HepG2 (cell line): Measurements from ENCODE around the gene ENSA. TPM values are rescaled to one million over a fixed set of nuclear protein-coding genes. Genes with fewer than 3 reads are reported as not detected.
A peak's percentile ranks its signal among the peaks of the same experiment; 100 is the strongest.

Source experiments
- ATF7 ChIP-seq, 2 experiments: fragments of 450-650 bp in 1 of 2; sonication (generic) in 1 of 2; formaldehyde crosslinking in 1 of 2; IDR thresholded peaks; 2 replicates each; pipeline versions ENCODE4 v1.4.0 to v1.6.1; 2016 to 2020; ENCODE audit warnings: antibody characterized with exemption in 1 of 2, mild to moderate bottlenecking in 1 of 2, missing genetic modification reagents in 1 of 2
- HNRNPLL ChIP-seq: fragments of 200-400 bp; formaldehyde crosslinking; IDR thresholded peaks from 2 replicates; pipeline ENCODE4 v1.6.1; 2017; ENCODE audit warnings: mild to moderate bottlenecking, low read depth, low read length; ENCODE audit not compliant: poor library complexity, severe bottlenecking
- KDM1A ChIP-seq: IDR thresholded peaks from 2 replicates; pipeline ENCODE4 v1.6.1; 2016; ENCODE audit warnings: missing compliant biosample characterization
- KLF6 ChIP-seq: IDR thresholded peaks from 2 replicates; pipeline ENCODE4 v1.8.0; 2016; ENCODE audit warnings: missing biosample characterization, missing genetic modification reagents
- MTA3 ChIP-seq: sonication (generic); formaldehyde crosslinking; IDR thresholded peaks from 2 replicates; pipeline ENCODE4 v1.4.0; 2020; ENCODE audit warnings: missing genetic modification reagents
- ONECUT2 ChIP-seq: sonication (generic); formaldehyde crosslinking; IDR thresholded peaks from 2 replicates; pipeline ENCODE4 v1.4.0; 2020; ENCODE audit warnings: missing genetic modification reagents
- SPEN ChIP-seq: sonication (generic); formaldehyde crosslinking; IDR thresholded peaks from 2 replicates; pipeline ENCODE4 v1.5.1; 2020; ENCODE audit warnings: low read depth, mild to moderate bottlenecking, missing genetic modification reagents
- ZNF382 ChIP-seq: sonication (generic); formaldehyde crosslinking; IDR thresholded peaks from 2 replicates; pipeline ENCODE4 v1.5.0; 2020; ENCODE audit warnings: missing genetic modification reagents, mild to moderate bottlenecking, borderline replicate concordance
- ZNF614 ChIP-seq: IDR thresholded peaks from 2 replicates; pipeline ENCODE4 v1.6.1; 2018; ENCODE audit warnings: missing biosample characterization, missing genetic modification reagents, inconsistent platforms, borderline replicate concordance
- ZNF703 ChIP-seq: sonication (generic); formaldehyde crosslinking; IDR thresholded peaks from 2 replicates; pipeline ENCODE4 v1.5.1; 2020; ENCODE audit warnings: missing genetic modification reagents, mild to moderate bottlenecking, moderate library complexity, borderline replicate concordance
- polyA plus RNA-seq, 8 experiments: library from polyadenylated mRNA; depleted of rRNA in 3 of 8; stranded (reverse) in 7 of 8; unstranded in 1 of 8; fragments of >200 nt; fragmentation: Illumina TruSeq in 4 of 8; extraction: Trizol in 4 of 8; gene quantifications; 2 replicates each; pipeline versions ENCODE4 v1.2.1 to v1.2.3, GENCODE V29; 2011 to 2016; ENCODE audit warnings: low read depth in 4 of 8, missing spikeins in 1 of 8, mixed read lengths in 1 of 8; ENCODE audit not compliant: insufficient read depth in 1 of 8
- total RNA-seq, 5 experiments: library from RNA; depleted of rRNA; stranded (reverse); fragments of >200 nt; fragmentation: Illumina TruSeq; extraction: Trizol; gene quantifications; 2 replicates each; pipeline ENCODE4 v1.2.3, GENCODE V29; 2016; ENCODE audit warnings: low read depth in 1 of 5
- TF ChIP-seq, protein P1 (sequence below): IDR thresholded peaks from 2 replicates; pipeline ENCODE4 v1.4.0; 2020; ENCODE audit warnings: mild to moderate bottlenecking, missing genetic modification reagents
- TF ChIP-seq, protein P2 (sequence below): sonication (generic); formaldehyde crosslinking; IDR thresholded peaks from 2 replicates; pipeline ENCODE4 v1.9.0; 2021; ENCODE audit warnings: missing genetic modification reagents, mild to moderate bottlenecking, borderline replicate concordance
- TF ChIP-seq, protein P3 (sequence below): sonication (generic); formaldehyde crosslinking; IDR thresholded peaks from 2 replicates; pipeline ENCODE4 v1.9.0; 2021; ENCODE audit warnings: mild to moderate bottlenecking, missing genetic modification reagents

ENSA gene
- total and polyA plus RNA-seq, 2 of the 13 experiments (the other 11 are each of a cell fraction or from before 2014, with no cell fraction given), result 54.5 to 111 TPM

DNA sequence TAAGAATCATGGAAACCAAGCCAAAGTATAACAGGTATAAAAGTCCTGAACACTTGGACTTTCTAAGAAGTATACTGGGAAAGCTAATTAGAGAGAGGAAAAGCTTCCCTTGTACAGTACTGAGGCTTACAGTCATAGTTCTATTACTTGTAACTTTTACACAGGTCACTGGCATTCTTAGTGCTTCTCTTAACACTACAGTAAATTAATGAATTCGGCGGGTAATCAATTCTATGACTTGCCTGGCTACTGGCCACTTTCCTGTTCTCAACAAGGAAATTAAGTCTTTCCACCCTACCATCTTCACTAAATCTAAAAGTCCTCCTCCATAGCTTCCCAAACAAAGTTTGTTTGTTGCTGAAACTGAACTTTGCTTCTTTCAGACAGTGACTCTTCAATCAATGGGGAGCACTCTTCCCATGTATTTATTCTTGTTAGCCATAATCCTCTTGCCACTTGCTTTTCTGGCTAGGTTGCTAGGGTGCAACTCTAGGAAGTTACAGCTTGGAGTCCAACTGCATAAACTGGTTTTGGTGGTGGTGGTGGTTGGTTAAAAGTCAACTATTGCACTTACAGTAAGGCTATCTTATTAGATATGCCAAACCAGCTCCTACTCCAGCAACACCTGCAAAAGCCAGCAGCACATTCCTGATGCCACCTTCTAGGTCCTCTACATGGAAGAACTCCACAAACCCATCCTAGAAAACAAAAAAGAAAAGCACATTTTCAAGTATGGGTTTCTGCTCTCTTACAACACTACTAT, 52.4 kb downstream of the ENSA start (continued):
- TF ChIP-seq ZNF614 (CRISPR knock-in tag) (no peak), MTA3 (CRISPR knock-in tag) (no peak), KLF6 (CRISPR knock-in tag) (no peak), HNRNPLL (no peak), ZNF703 (CRISPR knock-in tag) (no peak), SPEN (CRISPR knock-in tag) (no peak), KDM1A (no peak), ZNF382 (no peak), ATF7 (IDR thresholded peaks at IDR 0.05) (no peak), ATF7 (CRISPR knock-in tag; IDR thresholded peaks at IDR 0.05) (no peak), ONECUT2 (CRISPR knock-in tag) (0 out of 2 replicates have a peak, but pooled peaks have one; percentile 41)
- TF ChIP-seq, protein P1, sequence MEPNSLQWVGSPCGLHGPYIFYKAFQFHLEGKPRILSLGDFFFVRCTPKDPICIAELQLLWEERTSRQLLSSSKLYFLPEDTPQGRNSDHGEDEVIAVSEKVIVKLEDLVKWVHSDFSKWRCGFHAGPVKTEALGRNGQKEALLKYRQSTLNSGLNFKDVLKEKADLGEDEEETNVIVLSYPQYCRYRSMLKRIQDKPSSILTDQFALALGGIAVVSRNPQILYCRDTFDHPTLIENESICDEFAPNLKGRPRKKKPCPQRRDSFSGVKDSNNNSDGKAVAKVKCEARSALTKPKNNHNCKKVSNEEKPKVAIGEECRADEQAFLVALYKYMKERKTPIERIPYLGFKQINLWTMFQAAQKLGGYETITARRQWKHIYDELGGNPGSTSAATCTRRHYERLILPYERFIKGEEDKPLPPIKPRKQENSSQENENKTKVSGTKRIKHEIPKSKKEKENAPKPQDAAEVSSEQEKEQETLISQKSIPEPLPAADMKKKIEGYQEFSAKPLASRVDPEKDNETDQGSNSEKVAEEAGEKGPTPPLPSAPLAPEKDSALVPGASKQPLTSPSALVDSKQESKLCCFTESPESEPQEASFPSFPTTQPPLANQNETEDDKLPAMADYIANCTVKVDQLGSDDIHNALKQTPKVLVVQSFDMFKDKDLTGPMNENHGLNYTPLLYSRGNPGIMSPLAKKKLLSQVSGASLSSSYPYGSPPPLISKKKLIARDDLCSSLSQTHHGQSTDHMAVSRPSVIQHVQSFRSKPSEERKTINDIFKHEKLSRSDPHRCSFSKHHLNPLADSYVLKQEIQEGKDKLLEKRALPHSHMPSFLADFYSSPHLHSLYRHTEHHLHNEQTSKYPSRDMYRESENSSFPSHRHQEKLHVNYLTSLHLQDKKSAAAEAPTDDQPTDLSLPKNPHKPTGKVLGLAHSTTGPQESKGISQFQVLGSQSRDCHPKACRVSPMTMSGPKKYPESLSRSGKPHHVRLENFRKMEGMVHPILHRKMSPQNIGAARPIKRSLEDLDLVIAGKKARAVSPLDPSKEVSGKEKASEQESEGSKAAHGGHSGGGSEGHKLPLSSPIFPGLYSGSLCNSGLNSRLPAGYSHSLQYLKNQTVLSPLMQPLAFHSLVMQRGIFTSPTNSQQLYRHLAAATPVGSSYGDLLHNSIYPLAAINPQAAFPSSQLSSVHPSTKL (CRISPR knock-in tag), result 0 out of 2 replicates have a peak, but pooled peaks have one; percentile 34
- TF ChIP-seq, protein P2, sequence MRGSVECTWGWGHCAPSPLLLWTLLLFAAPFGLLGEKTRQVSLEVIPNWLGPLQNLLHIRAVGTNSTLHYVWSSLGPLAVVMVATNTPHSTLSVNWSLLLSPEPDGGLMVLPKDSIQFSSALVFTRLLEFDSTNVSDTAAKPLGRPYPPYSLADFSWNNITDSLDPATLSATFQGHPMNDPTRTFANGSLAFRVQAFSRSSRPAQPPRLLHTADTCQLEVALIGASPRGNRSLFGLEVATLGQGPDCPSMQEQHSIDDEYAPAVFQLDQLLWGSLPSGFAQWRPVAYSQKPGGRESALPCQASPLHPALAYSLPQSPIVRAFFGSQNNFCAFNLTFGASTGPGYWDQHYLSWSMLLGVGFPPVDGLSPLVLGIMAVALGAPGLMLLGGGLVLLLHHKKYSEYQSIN (CRISPR knock-in tag), result no peak
- TF ChIP-seq, protein P3, sequence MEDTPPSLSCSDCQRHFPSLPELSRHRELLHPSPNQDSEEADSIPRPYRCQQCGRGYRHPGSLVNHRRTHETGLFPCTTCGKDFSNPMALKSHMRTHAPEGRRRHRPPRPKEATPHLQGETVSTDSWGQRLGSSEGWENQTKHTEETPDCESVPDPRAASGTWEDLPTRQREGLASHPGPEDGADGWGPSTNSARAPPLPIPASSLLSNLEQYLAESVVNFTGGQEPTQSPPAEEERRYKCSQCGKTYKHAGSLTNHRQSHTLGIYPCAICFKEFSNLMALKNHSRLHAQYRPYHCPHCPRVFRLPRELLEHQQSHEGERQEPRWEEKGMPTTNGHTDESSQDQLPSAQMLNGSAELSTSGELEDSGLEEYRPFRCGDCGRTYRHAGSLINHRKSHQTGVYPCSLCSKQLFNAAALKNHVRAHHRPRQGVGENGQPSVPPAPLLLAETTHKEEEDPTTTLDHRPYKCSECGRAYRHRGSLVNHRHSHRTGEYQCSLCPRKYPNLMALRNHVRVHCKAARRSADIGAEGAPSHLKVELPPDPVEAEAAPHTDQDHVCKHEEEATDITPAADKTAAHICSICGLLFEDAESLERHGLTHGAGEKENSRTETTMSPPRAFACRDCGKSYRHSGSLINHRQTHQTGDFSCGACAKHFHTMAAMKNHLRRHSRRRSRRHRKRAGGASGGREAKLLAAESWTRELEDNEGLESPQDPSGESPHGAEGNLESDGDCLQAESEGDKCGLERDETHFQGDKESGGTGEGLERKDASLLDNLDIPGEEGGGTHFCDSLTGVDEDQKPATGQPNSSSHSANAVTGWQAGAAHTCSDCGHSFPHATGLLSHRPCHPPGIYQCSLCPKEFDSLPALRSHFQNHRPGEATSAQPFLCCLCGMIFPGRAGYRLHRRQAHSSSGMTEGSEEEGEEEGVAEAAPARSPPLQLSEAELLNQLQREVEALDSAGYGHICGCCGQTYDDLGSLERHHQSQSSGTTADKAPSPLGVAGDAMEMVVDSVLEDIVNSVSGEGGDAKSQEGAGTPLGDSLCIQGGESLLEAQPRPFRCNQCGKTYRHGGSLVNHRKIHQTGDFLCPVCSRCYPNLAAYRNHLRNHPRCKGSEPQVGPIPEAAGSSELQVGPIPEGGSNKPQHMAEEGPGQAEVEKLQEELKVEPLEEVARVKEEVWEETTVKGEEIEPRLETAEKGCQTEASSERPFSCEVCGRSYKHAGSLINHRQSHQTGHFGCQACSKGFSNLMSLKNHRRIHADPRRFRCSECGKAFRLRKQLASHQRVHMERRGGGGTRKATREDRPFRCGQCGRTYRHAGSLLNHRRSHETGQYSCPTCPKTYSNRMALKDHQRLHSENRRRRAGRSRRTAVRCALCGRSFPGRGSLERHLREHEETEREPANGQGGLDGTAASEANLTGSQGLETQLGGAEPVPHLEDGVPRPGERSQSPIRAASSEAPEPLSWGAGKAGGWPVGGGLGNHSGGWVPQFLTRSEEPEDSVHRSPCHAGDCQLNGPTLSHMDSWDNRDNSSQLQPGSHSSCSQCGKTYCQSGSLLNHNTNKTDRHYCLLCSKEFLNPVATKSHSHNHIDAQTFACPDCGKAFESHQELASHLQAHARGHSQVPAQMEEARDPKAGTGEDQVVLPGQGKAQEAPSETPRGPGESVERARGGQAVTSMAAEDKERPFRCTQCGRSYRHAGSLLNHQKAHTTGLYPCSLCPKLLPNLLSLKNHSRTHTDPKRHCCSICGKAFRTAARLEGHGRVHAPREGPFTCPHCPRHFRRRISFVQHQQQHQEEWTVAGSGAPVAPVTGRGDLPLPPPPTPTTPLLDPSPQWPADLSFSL (CRISPR knock-in tag), result no peak
